Osteocyte (in vitro differentiated cells): ENCODE measurements around the gene HAS3. TPM values are rescaled to one million over a fixed set of nuclear protein-coding genes. Genes with fewer than 3 reads are reported as not detected.

Experiments
- DNase-seq: peaks from one replicate; pipeline ENCODE4 v3.0.0; 2021; ENCODE audit warnings: mixed read lengths; ENCODE audit not compliant: unreplicated experiment; ENCODE audit errors: extremely low spot score
- H3K27ac Mint-ChIP-seq: one replicate; pipeline ENCODE4 v1.8.0; 2021; ENCODE audit warnings: mild to moderate bottlenecking, mixed read lengths; ENCODE audit not compliant: unreplicated experiment
- H3K27me3 Mint-ChIP-seq: one replicate; pipeline ENCODE4 v1.8.0; 2021; ENCODE audit warnings: mixed read lengths; ENCODE audit not compliant: unreplicated experiment
- H3K36me3 Mint-ChIP-seq: one replicate; pipeline ENCODE4 v1.8.0; 2021; ENCODE audit warnings: mixed read lengths; ENCODE audit not compliant: unreplicated experiment
- H3K4me1 Mint-ChIP-seq: one replicate; pipeline ENCODE4 v1.8.0; 2021; ENCODE audit warnings: mixed read lengths; ENCODE audit not compliant: unreplicated experiment
- H3K4me3 Mint-ChIP-seq: one replicate; pipeline ENCODE4 v1.8.0; 2021; ENCODE audit warnings: mild to moderate bottlenecking, moderate library complexity, mixed read lengths; ENCODE audit not compliant: unreplicated experiment
- H3K9me3 Mint-ChIP-seq: one replicate; pipeline ENCODE4 v1.8.0; 2021; ENCODE audit warnings: mixed read lengths; ENCODE audit not compliant: unreplicated experiment
- CTCF ChIP-seq: fragments of 200-600 bp; sonication (generic); IDR thresholded peaks from 2 replicates; pipeline ENCODE4 v1.5.0; 2021; ENCODE audit warnings: antibody characterized with exemption, mild to moderate bottlenecking, moderate library complexity
- total RNA-seq: library from RNA; stranded (reverse); gene quantifications from 2 replicates; pipeline ENCODE4 v1.2.1, GENCODE V29; 2021

Gene HAS3
- total RNA-seq, 1 donor from 2014 or later: 1.6 TPM

- Mint-ChIP-seq H3K4me3 (no peak overlapping the region), H3K9me3 (no peaks in the 10 kb centered on the region), H3K27ac (no peak overlapping the region), H3K27me3 (no peaks in the 10 kb centered on the region), H3K4me1 (no peaks in the 10 kb centered on the region), H3K36me3 (peaks cover 4% of the 10 kb centered on the region)
- no peak for TF ChIP-seq CTCF
- DNase-seq: no peak
These were observed 21.2 kb upstream of the HAS3 start for GRCh38 chr16:69084289-69084688.

- Mint-ChIP-seq H3K9me3 (no peaks in the 10 kb centered on the region), H3K36me3 (peaks cover 4% of the 10 kb centered on the region), H3K4me3 (no peak overlapping the region), H3K4me1 (no peaks in the 10 kb centered on the region), H3K27ac (no peak overlapping the region), H3K27me3 (no peaks in the 10 kb centered on the region)
- no peak for TF ChIP-seq CTCF
- DNase-seq: no peak
These were observed 20.3 kb upstream of the HAS3 start for GRCh38 chr16:69085032-69085695.

- H3K27ac Mint-ChIP-seq: no peak overlapping the region
- no peak for DNase-seq
These were observed 18.3 kb upstream of the HAS3 start for GRCh38 chr16:69087161-69087581.

GRCh38 chr16:69088684-69089083 lies 16.8 kb upstream of the HAS3 start:
- Mint-ChIP-seq H3K36me3 (peaks cover 4% of the 10 kb centered on the region), H3K27ac (no peak overlapping the region)

More at GRCh38 chr16:69087161-69087581, 18.3 kb upstream of the HAS3 start:
- no peak for TF ChIP-seq CTCF
- Mint-ChIP-seq H3K4me3 (no peak overlapping the region), H3K27me3 (no peaks in the 10 kb centered on the region), H3K36me3 (peaks cover 4% of the 10 kb centered on the region), H3K9me3 (no peaks in the 10 kb centered on the region), H3K4me1 (no peaks in the 10 kb centered on the region)

More at GRCh38 chr16:69088684-69089083, 16.8 kb upstream of the HAS3 start:
- TF ChIP-seq CTCF: no peak
- DNase-seq: no peak
- H3K9me3 Mint-ChIP-seq: no peaks in the 10 kb centered on the region
- no peak overlapping the region for H3K4me3 Mint-ChIP-seq
- no peaks in the 10 kb centered on the region for H3K4me1 Mint-ChIP-seq
- no peaks in the 10 kb centered on the region for H3K27me3 Mint-ChIP-seq
